ENCODE data around the gene MEX3D.
"Not testable (repeated sequence)": the region's sequence is repeated elsewhere in the genome, so short reads cannot be mapped to it uniquely, and the experiment has no call there.

DNA sequence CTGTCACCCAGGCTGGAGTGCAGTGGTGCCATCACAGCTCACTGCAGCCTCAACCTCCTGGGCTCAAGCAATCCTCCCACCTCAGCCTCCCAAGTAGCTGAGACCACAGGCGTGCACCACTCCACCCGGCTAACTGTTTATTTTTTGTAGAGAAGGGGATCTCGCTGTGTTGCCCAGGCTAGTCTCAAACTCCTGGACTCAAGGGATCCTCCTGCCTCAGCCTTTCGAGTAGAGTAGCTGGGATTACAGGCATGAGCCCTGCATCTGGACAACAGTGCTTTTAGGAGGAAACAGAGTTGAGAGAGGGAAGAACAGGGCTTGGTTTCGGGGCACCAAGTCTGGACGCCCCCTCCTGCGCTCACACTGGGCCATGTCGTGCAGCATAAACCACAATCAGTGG lies 48.3 kb downstream of the MEX3D start:
- TF ChIP-seq, protein P1, sequence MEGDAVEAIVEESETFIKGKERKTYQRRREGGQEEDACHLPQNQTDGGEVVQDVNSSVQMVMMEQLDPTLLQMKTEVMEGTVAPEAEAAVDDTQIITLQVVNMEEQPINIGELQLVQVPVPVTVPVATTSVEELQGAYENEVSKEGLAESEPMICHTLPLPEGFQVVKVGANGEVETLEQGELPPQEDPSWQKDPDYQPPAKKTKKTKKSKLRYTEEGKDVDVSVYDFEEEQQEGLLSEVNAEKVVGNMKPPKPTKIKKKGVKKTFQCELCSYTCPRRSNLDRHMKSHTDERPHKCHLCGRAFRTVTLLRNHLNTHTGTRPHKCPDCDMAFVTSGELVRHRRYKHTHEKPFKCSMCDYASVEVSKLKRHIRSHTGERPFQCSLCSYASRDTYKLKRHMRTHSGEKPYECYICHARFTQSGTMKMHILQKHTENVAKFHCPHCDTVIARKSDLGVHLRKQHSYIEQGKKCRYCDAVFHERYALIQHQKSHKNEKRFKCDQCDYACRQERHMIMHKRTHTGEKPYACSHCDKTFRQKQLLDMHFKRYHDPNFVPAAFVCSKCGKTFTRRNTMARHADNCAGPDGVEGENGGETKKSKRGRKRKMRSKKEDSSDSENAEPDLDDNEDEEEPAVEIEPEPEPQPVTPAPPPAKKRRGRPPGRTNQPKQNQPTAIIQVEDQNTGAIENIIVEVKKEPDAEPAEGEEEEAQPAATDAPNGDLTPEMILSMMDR (conservative IDR thresholded peaks at IDR 0.05; ENCODE audit: low read length), result not testable (repeated sequence)
- TF ChIP-seq EZH2phosphoT487 (IDR thresholded peaks at IDR 0.05; ENCODE audit: borderline replicate concordance), result not testable (repeated sequence)

Measured in Loucy (cell line).